Common myeloid progenitor, CD34-positive (primary cell): ENCODE measurements around the gene SHLD2.

Source experiments
- CTCF ChIA-PET: fragments of 350-600 bp; sonication (Branson Sonifier 250); formaldehyde crosslinking; loops from one replicate; lab custom pipeline; 2021; ENCODE audit warnings: antibody characterized with exemption; lab: Charles Lee
- POLR2A ChIA-PET: fragments of 350-600 bp; sonication (Branson Sonifier 250); formaldehyde crosslinking; loops from one replicate; lab custom pipeline; 2021; ENCODE audit warnings: antibody characterized with exemption; lab: Charles Lee
- DNase-seq, 3 donors: peaks; one replicate each; pipeline versions ENCODE4 v3.0.0 to v3.0.0-alpha.2; 2013
- H3K27ac ChIP-seq, 2 experiments: 1 replicate in 1 of 2; 2 replicates in 1 of 2; pipeline ENCODE4 v1.7.0; 2013; ENCODE audit warnings: inconsistent platforms in 2 of 2, low read length in 2 of 2, mild to moderate bottlenecking in 2 of 2, low read depth in 1 of 2, moderate library complexity in 1 of 2; ENCODE audit not compliant: severe bottlenecking in 2 of 2, insufficient read depth in 1 of 2, poor library complexity in 1 of 2
- H3K27me3 ChIP-seq, 5 experiments: replicated peaks in 2 of 5; 1 replicate in 3 of 5; 2 replicates in 2 of 5; pipeline versions ENCODE4 v1.6.1 to v1.7.0; 2013; ENCODE audit warnings: low read length in 4 of 5, mild to moderate bottlenecking in 2 of 5, moderate library complexity in 2 of 5, inconsistent platforms in 1 of 5; ENCODE audit not compliant: insufficient read depth in 5 of 5, control insufficient read depth in 4 of 5
- H3K36me3 ChIP-seq, 4 experiments: 1 replicate in 2 of 4; 2 replicates in 2 of 4; pipeline versions ENCODE4 v1.6.1 to v1.7.0; 2013; ENCODE audit warnings: low read length in 3 of 4, control low read depth in 1 of 4, mild to moderate bottlenecking in 1 of 4; ENCODE audit not compliant: control insufficient read depth in 4 of 4, insufficient read depth in 4 of 4
- H3K4me1 ChIP-seq, 4 experiments: 1 replicate in 3 of 4; 2 replicates in 1 of 4; pipeline versions ENCODE4 v1.6.1 to v1.7.1; 2013; ENCODE audit warnings: low read length in 3 of 4, mild to moderate bottlenecking in 3 of 4, control low read depth in 1 of 4, inconsistent platforms in 1 of 4, moderate library complexity in 1 of 4; ENCODE audit not compliant: control insufficient read depth in 4 of 4, insufficient read depth in 4 of 4; ENCODE audit errors: control extremely low read depth in 1 of 4
- H3K4me3 ChIP-seq, 7 experiments: 1 replicate in 4 of 7; 2 replicates in 3 of 7; pipeline versions ENCODE4 v1.5.1 to v1.7.0; 2013; ENCODE audit warnings: mild to moderate bottlenecking in 7 of 7, low read length in 6 of 7, moderate library complexity in 6 of 7, inconsistent platforms in 2 of 7, low read depth in 2 of 7, control low read depth in 1 of 7; ENCODE audit not compliant: insufficient read depth in 4 of 7, control insufficient read depth in 1 of 7; ENCODE audit errors: extremely low read depth in 1 of 7
- H3K9me3 ChIP-seq, 5 experiments: 1 replicate in 4 of 5; 2 replicates in 1 of 5; pipeline versions ENCODE4 v1.6.1 to v1.7.1; 2013; ENCODE audit warnings: low read length in 4 of 5, mild to moderate bottlenecking in 2 of 5, inconsistent platforms in 1 of 5, low read depth in 1 of 5, moderate library complexity in 1 of 5; ENCODE audit not compliant: control insufficient read depth in 4 of 5, insufficient read depth in 2 of 5; ENCODE audit errors: control extremely low read depth in 1 of 5
- WGBS: methylation state at CpG from one replicate; pipeline ENCODE4 v1.1.5; 2013; ENCODE audit not compliant: insufficient coverage; 5-methylcytosine and 5-hydroxymethylcytosine counted together

The SHLD2 gene

GRCh38 chr10:87058171-87058570 is 36.8 kb upstream of the SHLD2 start:
- Histone ChIP-seq H3K27ac (no peak overlapping the region), H3K9me3 (no peaks in the 10 kb centered on the region), H3K4me1 (peaks cover 8 to 18% (median 16%) of the 10 kb centered on the region in 4 experiments), H3K36me3 (peaks cover 18 to 77% (median 46%) of the 10 kb centered on the region in 4 experiments), H3K27me3 (no peaks in the 10 kb centered on the region), H3K4me3 (no peak overlapping the region)
- WGBS: no CpG with 5 or more reads among the region's 1 CpG
- CTCF ChIA-PET: no interaction called here
- no peak for DNase-seq
- POLR2A ChIA-PET: no interaction called here

GRCh38 chr10:87059401-87059800 is 35.6 kb upstream of the SHLD2 start:
- POLR2A ChIA-PET: no interaction called here

GRCh38 chr10:87060280-87060928 is 34.6 kb upstream of the SHLD2 start:
- Histone ChIP-seq H3K9me3 (no peaks in the 10 kb centered on the region), H3K27ac (no peak overlapping the region), H3K36me3 (peaks cover 19 to 82% (median 49%) of the 10 kb centered on the region in 4 experiments), H3K4me3 (no peak overlapping the region), H3K4me1 (peaks cover under 1 to 3% (median 2%) of the 10 kb centered on the region in 4 experiments), H3K27me3 (no peaks in the 10 kb centered on the region)
- WGBS: 97% methylated on average over 4 of the region's 6 CpGs
- ChIA-PET CTCF (interaction anchor here (1.2 to 1.5 kb wide), 2 partner anchors 12 to 33 kb away, joined by 3 read pairs; no protein-coding TSS in a partner anchor), POLR2A (no interaction called here)
- DNase-seq: no peak

More at GRCh38 chr10:87059401-87059800, 35.6 kb upstream of the SHLD2 start:
- Histone ChIP-seq H3K27me3 (no peaks in the 10 kb centered on the region), H3K36me3 (peaks cover 18 to 76% (median 45%) of the 10 kb centered on the region in 4 experiments), H3K9me3 (no peaks in the 10 kb centered on the region), H3K27ac (no peak overlapping the region), H3K4me1 (peaks cover 8 to 13% (median 12%) of the 10 kb centered on the region in 4 experiments), H3K4me3 (no peak overlapping the region)
- no CpG with 5 or more reads among the region's 1 CpG for WGBS
- no peak for DNase-seq
- CTCF ChIA-PET: interaction anchor here (0.7 to 1.2 kb wide), 2 partner anchors 9 to 34 kb away, joined by 3 to 4 read pairs; no protein-coding TSS in a partner anchor

GRCh38 chr10:87064651-87065050 is 30.4 kb upstream of the SHLD2 start:
- 50% methylated on average over 2 of the region's 5 CpGs for WGBS
- Histone ChIP-seq H3K4me1 (no peaks in the 10 kb centered on the region), H3K4me3 (no peak overlapping the region), H3K27me3 (no peaks in the 10 kb centered on the region), H3K9me3 (no peaks in the 10 kb centered on the region), H3K36me3 (peaks cover 26 to 83% (median 57%) of the 10 kb centered on the region in 4 experiments), H3K27ac (no peak overlapping the region)
- POLR2A ChIA-PET: no interaction called here
- no peak for DNase-seq
- CTCF ChIA-PET: no interaction called here

GRCh38 chr10:87066178-87066577 is 28.8 kb upstream of the SHLD2 start:
- 100% methylated on average over 2 of the region's 2 CpGs for WGBS
- no peaks in the 10 kb centered on the region for H3K9me3 ChIP-seq

GRCh38 chr10:87066865-87067264 is 28.1 kb upstream of the SHLD2 start:
- H3K4me1 ChIP-seq: no peaks in the 10 kb centered on the region
- no peak for DNase-seq
- H3K27me3 ChIP-seq: no peaks in the 10 kb centered on the region
- WGBS: 100% methylated on average over 1 of the region's 1 CpG
- ChIA-PET CTCF (interaction anchor here (1.2 kb wide), 1 partner anchor 11 kb away, joined by 3 read pairs; no protein-coding TSS in a partner anchor), POLR2A (no interaction called here)
- H3K4me3 ChIP-seq: no peak overlapping the region
- no peak overlapping the region for H3K27ac ChIP-seq
- H3K36me3 ChIP-seq: peaks cover 19 to 68% (median 46%) of the 10 kb centered on the region in 4 experiments
- H3K9me3 ChIP-seq: no peaks in the 10 kb centered on the region

More at GRCh38 chr10:87066178-87066577, 28.8 kb upstream of the SHLD2 start:
- H3K27ac ChIP-seq: no peak overlapping the region
- H3K4me1 ChIP-seq: no peaks in the 10 kb centered on the region
- DNase-seq: no peak
- H3K4me3 ChIP-seq: no peak overlapping the region
- peaks cover 22 to 73% (median 46%) of the 10 kb centered on the region in 4 experiments for H3K36me3 ChIP-seq
- ChIA-PET POLR2A (no interaction called here), CTCF (interaction anchor here (1.2 kb wide), 1 partner anchor 12 kb away, joined by 3 read pairs; no protein-coding TSS in a partner anchor)
- no peaks in the 10 kb centered on the region for H3K27me3 ChIP-seq

GRCh38 chr10:87068281-87068680 is 26.7 kb upstream of the SHLD2 start:
- H3K36me3 ChIP-seq: peaks cover 17 to 66% (median 49%) of the 10 kb centered on the region in 4 experiments
- H3K27ac ChIP-seq: no peak overlapping the region
- H3K27me3 ChIP-seq: no peaks in the 10 kb centered on the region
- H3K9me3 ChIP-seq: no peaks in the 10 kb centered on the region
- no peak overlapping the region for H3K4me3 ChIP-seq
- DNase-seq: no peak
- ChIA-PET POLR2A (no interaction called here), CTCF (interaction anchor here (0.6 to 0.7 kb wide), 2 partner anchors 14 to 390 kb away, joined by 3 read pairs; no protein-coding TSS in a partner anchor)
- no peaks in the 10 kb centered on the region for H3K4me1 ChIP-seq
- WGBS: no CpG with 5 or more reads among the region's 1 CpG
